Measurements from ENCODE around the gene TIGD1.

TIGD1 gene

GRCh38 chr2:232523682-232524597 lies 26.4 kb downstream of the TIGD1 start:
- DNase-seq (ENCODE audit: low read depth in 2 of 2): peak; percentile 37 to 43

GRCh38 chr2:232523402-232523681 lies 27.0 kb downstream of the TIGD1 start:
- no peak for DNase-seq (ENCODE audit: low read depth in 2 of 2)

- DNase-seq (ENCODE audit: low read depth in 2 of 2): no peak
These were observed 27.5 kb downstream of the TIGD1 start for GRCh38 chr2:232522623-232523401.

GRCh38 chr2:232521959-232522622 lies 28.3 kb downstream of the TIGD1 start:
- peak; percentile 46 to 53 for DNase-seq (ENCODE audit: low read depth in 2 of 2)

GRCh38 chr2:232521098-232521497 lies 29.3 kb downstream of the TIGD1 start:
- no peak for DNase-seq (ENCODE audit: low read depth in 2 of 2)

GRCh38 chr2:232520489-232520888 lies 29.9 kb downstream of the TIGD1 start:
- DNase-seq (ENCODE audit: low read depth in 2 of 2): no peak

GRCh38 chr2:232519581-232520438 lies 30.5 kb downstream of the TIGD1 start, which contains the start of gene PRSS56:
Gene PRSS56 (plus strand): TSS chr2:232520388. CDS start chr2:232520599, 211 bp downstream.
- no peak for DNase-seq (ENCODE audit: low read depth in 2 of 2)

- DNase-seq (ENCODE audit: low read depth in 2 of 2): no peak
These were observed 31.5 kb downstream of the TIGD1 start for GRCh38 chr2:232518844-232519243.

- DNase-seq (ENCODE audit: low read depth in 2 of 2): no peak
These were observed 33.8 kb downstream of the TIGD1 start for GRCh38 chr2:232516551-232516950.

GRCh38 chr2:232515639-232516038 lies 34.7 kb downstream of the TIGD1 start:
- DNase-seq (ENCODE audit: low read depth in 2 of 2): no peak

GRCh38 chr2:232513353-232513752 lies 37.0 kb downstream of the TIGD1 start:
- DNase-seq (ENCODE audit: low read depth in 2 of 2): no peak

- DNase-seq (ENCODE audit: low read depth in 2 of 2): no peak
These were observed 37.8 kb downstream of the TIGD1 start for GRCh38 chr2:232512602-232513001.

- no peak for DNase-seq (ENCODE audit: low read depth in 2 of 2)
These were observed 38.9 kb downstream of the TIGD1 start for GRCh38 chr2:232511336-232511890.

GRCh38 chr2:232508251-232508650 lies 42.1 kb downstream of the TIGD1 start:
- DNase-seq (ENCODE audit: low read depth in 2 of 2): no peak

GRCh38 chr2:232506709-232507108 lies 43.6 kb downstream of the TIGD1 start:
- no peak for DNase-seq (ENCODE audit: low read depth in 2 of 2)

GRCh38 chr2:232505856-232506255 lies 44.5 kb downstream of the TIGD1 start:
- no peak for DNase-seq (ENCODE audit: low read depth in 2 of 2)

GRCh38 chr2:232504438-232504837 lies 45.9 kb downstream of the TIGD1 start:
- no peak for DNase-seq (ENCODE audit: low read depth in 2 of 2)

GRCh38 chr2:232503809-232504323 lies 46.5 kb downstream of the TIGD1 start:
- no peak for DNase-seq (ENCODE audit: low read depth in 2 of 2)

GRCh38 chr2:232502911-232503808 lies 47.2 kb downstream of the TIGD1 start:
- peak in 1 of 2 donors; percentile 25 for DNase-seq (ENCODE audit: low read depth in 2 of 2)

GRCh38 chr2:232502511-232502910 lies 47.8 kb downstream of the TIGD1 start:
- DNase-seq (ENCODE audit: low read depth in 2 of 2): no peak

Measured in stimulated activated CD8-positive, alpha-beta memory T cell treated with anti-CD3 and anti-CD28 coated beads, Interleukin-2, amount 100 ng/mL, for 48 hours (primary cell).